Transverse colon (tissue), 3 donors: ENCODE data around the gene SIN3A.

Experiments
- POLR2A ChIP-seq: fragments of 450-650 bp; IDR thresholded peaks from one replicate; pipeline ENCODE4 v1.6.1; 2016; ENCODE audit warnings: antibody characterized with exemption, mild to moderate bottlenecking, moderate library complexity
- TF ChIP-seq, protein P1 (sequence below), 5 experiments: fragments of 200-600 bp in 3 of 5; fragments of 450-650 bp in 2 of 5; sonication (generic) in 3 of 5; IDR thresholded peaks; 1 replicate in 2 of 5; 2 replicates in 3 of 5; pipeline ENCODE4 v1.5.1; 2016 to 2017; ENCODE audit warnings: antibody characterized with exemption in 5 of 5, inconsistent platforms in 3 of 5, mild to moderate bottlenecking in 2 of 5, moderate library complexity in 1 of 5

DNA sequence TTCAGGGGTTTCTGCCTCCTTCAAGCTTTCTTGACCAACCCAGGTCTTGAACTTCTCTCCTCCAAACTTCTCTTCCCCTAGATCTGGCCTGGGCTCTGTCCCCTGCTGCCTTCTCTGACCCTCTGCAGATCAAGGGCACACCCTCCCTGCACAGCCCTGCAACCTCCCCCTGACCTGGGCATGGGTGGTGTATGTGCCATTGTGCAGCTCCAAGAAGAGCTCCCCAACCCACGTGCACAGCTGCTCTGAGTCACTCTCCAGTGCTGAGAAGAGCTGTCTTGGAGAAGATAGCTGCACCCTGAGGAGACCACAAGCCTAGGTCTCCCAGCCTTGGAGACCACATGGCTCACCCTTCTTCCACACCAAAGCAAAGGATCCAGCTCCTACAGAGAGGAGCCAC lies 91.1 kb downstream of the SIN3A start:
- TF ChIP-seq, protein P1, sequence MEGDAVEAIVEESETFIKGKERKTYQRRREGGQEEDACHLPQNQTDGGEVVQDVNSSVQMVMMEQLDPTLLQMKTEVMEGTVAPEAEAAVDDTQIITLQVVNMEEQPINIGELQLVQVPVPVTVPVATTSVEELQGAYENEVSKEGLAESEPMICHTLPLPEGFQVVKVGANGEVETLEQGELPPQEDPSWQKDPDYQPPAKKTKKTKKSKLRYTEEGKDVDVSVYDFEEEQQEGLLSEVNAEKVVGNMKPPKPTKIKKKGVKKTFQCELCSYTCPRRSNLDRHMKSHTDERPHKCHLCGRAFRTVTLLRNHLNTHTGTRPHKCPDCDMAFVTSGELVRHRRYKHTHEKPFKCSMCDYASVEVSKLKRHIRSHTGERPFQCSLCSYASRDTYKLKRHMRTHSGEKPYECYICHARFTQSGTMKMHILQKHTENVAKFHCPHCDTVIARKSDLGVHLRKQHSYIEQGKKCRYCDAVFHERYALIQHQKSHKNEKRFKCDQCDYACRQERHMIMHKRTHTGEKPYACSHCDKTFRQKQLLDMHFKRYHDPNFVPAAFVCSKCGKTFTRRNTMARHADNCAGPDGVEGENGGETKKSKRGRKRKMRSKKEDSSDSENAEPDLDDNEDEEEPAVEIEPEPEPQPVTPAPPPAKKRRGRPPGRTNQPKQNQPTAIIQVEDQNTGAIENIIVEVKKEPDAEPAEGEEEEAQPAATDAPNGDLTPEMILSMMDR (IDR thresholded peaks at IDR 0.05): no peak
- no peak for TF ChIP-seq POLR2A
